PC-9 (cell line): ENCODE data around the gene ERC2. TPM values are rescaled to one million over a fixed set of nuclear protein-coding genes. Genes with fewer than 3 reads are reported as not detected.

Experiments used
- BruUV-seq: library from RNA; stranded (reverse); fragments of 400-500 nt; replicated peaks from 2 replicates; lab custom pipeline; 2021; lab: Mats Ljungman, UMichigan
- CTCF ChIA-PET: fragments of 300-600 bp; sonication (Branson Sonifier 250); formaldehyde crosslinking; loops from one replicate; lab custom pipeline; 2022; ENCODE audit warnings: antibody characterized with exemption; lab: Charles Lee
- POLR2A ChIA-PET: fragments of 300-600 bp; sonication (Branson Sonifier 250); formaldehyde crosslinking; loops from one replicate; lab custom pipeline; 2022; ENCODE audit warnings: antibody characterized with exemption; ENCODE audit not compliant: unreplicated experiment; lab: Charles Lee
- DNase-seq, 2 experiments: peaks; one replicate each; pipeline versions ENCODE4 v3.0.0 to v3.0.0-alpha.2; 2015 to 2022; ENCODE audit warnings: mixed read lengths in 1 of 2
- H2AFZ ChIP-seq: fragments of 200-600 bp; sonication (generic); 2 replicates; pipeline ENCODE4 v1.8.1; 2017; ENCODE audit warnings: antibody characterized with exemption
- H3F3A ChIP-seq: fragments of 200-600 bp; sonication (generic); 2 replicates; pipeline ENCODE4 v1.8.1; 2017; ENCODE audit warnings: antibody characterized with exemption, mild to moderate bottlenecking, low read depth; ENCODE audit not compliant: insufficient read depth
- H3K27ac ChIP-seq: fragments of 200-600 bp; sonication (generic); 2 replicates; pipeline ENCODE4 v1.6.1; 2016; ENCODE audit warnings: mixed run types
- H3K27me3 ChIP-seq: fragments of 200-600 bp; sonication (generic); 2 replicates; pipeline ENCODE4 v1.6.1; 2016; ENCODE audit warnings: low read depth, mixed run types; ENCODE audit not compliant: insufficient read depth
- H3K36me3 ChIP-seq: fragments of 200-600 bp; sonication (generic); 2 replicates; pipeline ENCODE4 v1.6.1; 2016; ENCODE audit warnings: low read depth, mixed run types
- H3K4me1 ChIP-seq: fragments of 200-600 bp; sonication (generic); replicated peaks from 2 replicates; pipeline ENCODE4 v1.6.1; 2016; ENCODE audit warnings: mixed run types; ENCODE audit not compliant: insufficient read depth
- H3K4me2 ChIP-seq: fragments of 200-600 bp; sonication (generic); 2 replicates; pipeline ENCODE4 v1.6.1; 2017; ENCODE audit warnings: mixed run types
- H3K4me3 ChIP-seq: fragments of 200-600 bp; sonication (generic); 2 replicates; pipeline ENCODE4 v1.6.1; 2016; ENCODE audit warnings: mixed run types
- H3K79me2 ChIP-seq: fragments of 200-600 bp; sonication (generic); 2 replicates; pipeline ENCODE4 v1.6.1; 2017; ENCODE audit warnings: low read depth, mixed run types
- H3K9me2 ChIP-seq: fragments of 200-600 bp; sonication (generic); 2 replicates; pipeline ENCODE4 v1.8.1; 2017; ENCODE audit warnings: mild to moderate bottlenecking; ENCODE audit not compliant: insufficient read depth
- H3K9me3 ChIP-seq: fragments of 200-600 bp; sonication (generic); 2 replicates; pipeline ENCODE4 v1.8.1; 2016; ENCODE audit warnings: low read depth; ENCODE audit not compliant: insufficient read depth
- H4K20me1 ChIP-seq: fragments of 200-600 bp; sonication (generic); 2 replicates; pipeline ENCODE4 v1.8.1; 2017; ENCODE audit not compliant: insufficient read depth
- EZH2 ChIP-seq: fragments of 200-600 bp; sonication (generic); IDR thresholded peaks from 2 replicates; pipeline ENCODE4 v1.8.0; 2017; ENCODE audit warnings: antibody characterized with exemption, low read depth
- intact Hi-C: fragments of 100-400 bp; cut with micrococcal nuclease; formaldehyde crosslinking; loops from one replicate; pipeline ENCODE4 v1.10.0; 2022; ENCODE audit not compliant: unreplicated experiment
- total RNA-seq: library from RNA; stranded (reverse); gene quantifications from 2 replicates; pipeline ENCODE4 v1.2.3, GENCODE V29; 2021
- TF ChIP-seq, protein P1 (sequence below): fragments of 200-600 bp; sonication (generic); conservative IDR thresholded peaks from 2 replicates; pipeline ENCODE4 v1.6.1; 2017; ENCODE audit warnings: mixed run types, antibody characterized with exemption, mild to moderate bottlenecking, moderate library complexity

Gene ERC2
- total RNA-seq, 1 experiment from 2014 or later, result 1.4 TPM

DNA sequence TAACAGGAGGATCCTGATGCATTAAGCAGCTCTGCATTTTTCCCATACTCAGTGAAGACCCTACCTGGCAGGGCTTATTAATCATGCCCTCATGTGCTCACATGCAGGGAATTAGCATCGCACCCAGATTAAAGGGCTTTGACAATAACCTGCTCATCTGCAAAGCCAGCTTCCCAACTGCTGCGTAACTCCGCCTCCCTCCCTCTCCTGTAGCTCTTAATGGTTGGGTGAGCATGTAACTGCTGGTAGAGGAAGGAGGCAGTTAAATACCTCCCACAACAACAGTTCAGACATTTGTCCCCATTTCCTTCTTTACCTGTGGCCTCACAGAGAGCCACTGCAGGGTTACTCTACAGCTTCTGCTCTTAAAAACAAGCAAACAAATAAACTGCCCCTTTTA is 777.5 kb downstream of the ERC2 start:
- TF ChIP-seq, protein P1, sequence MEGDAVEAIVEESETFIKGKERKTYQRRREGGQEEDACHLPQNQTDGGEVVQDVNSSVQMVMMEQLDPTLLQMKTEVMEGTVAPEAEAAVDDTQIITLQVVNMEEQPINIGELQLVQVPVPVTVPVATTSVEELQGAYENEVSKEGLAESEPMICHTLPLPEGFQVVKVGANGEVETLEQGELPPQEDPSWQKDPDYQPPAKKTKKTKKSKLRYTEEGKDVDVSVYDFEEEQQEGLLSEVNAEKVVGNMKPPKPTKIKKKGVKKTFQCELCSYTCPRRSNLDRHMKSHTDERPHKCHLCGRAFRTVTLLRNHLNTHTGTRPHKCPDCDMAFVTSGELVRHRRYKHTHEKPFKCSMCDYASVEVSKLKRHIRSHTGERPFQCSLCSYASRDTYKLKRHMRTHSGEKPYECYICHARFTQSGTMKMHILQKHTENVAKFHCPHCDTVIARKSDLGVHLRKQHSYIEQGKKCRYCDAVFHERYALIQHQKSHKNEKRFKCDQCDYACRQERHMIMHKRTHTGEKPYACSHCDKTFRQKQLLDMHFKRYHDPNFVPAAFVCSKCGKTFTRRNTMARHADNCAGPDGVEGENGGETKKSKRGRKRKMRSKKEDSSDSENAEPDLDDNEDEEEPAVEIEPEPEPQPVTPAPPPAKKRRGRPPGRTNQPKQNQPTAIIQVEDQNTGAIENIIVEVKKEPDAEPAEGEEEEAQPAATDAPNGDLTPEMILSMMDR, result no peak
- no peak for TF ChIP-seq EZH2
- no peak overlapping the region for H3K4me3 ChIP-seq
- no TSS peak for BruUV-seq
- H3K9me3 ChIP-seq, result no peaks in the 10 kb centered on the region
- ChIA-PET POLR2A (no interaction called here), CTCF (no interaction called here)
- H3K36me3 ChIP-seq, result no peaks in the 10 kb centered on the region
- peaks cover 10% of the 10 kb centered on the region for H3K4me1 ChIP-seq
- H3K9me2 ChIP-seq, result no peaks in the 10 kb centered on the region
- no peaks in the 10 kb centered on the region for H3K79me2 ChIP-seq
- no peaks in the 10 kb centered on the region for H4K20me1 ChIP-seq
- H3K27ac ChIP-seq, result no peak overlapping the region
- intact Hi-C loops, result no loop called here
- DNase-seq, result no peak
- no peaks in the 10 kb centered on the region for H3F3A ChIP-seq
- no peaks in the 10 kb centered on the region for H3K27me3 ChIP-seq
- H2AFZ ChIP-seq, result no peak overlapping the region
- no peak overlapping the region for H3K4me2 ChIP-seq

DNA sequence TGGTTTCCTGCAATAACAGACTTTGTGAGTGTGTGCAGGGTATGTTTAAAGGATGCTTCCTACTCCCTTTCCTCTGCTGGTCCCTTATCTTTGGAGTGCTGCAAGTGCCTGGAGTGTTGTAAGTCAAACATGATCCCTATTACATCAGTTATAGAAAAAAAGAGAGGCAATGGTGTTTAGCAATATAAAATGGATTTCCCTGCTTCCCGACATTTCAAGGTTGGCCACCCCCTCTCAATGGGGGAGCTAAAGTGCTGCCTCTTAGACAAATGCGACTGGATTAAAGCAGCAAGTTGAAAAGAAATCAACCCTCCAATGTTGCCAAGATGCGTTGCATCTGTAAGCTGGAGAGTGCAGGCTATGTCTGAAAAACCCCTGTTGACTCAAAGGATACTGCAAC is 778.1 kb downstream of the ERC2 start:
- Histone ChIP-seq H4K20me1 (no peaks in the 10 kb centered on the region), H3K79me2 (no peaks in the 10 kb centered on the region), H3K4me1 (peaks cover 10% of the 10 kb centered on the region), H3K9me3 (no peaks in the 10 kb centered on the region), H3K27ac (no peak overlapping the region), H3K4me3 (no peak overlapping the region), H2AFZ (no peak overlapping the region), H3K4me2 (no peak overlapping the region), H3F3A (no peaks in the 10 kb centered on the region), H3K27me3 (no peaks in the 10 kb centered on the region), H3K9me2 (no peaks in the 10 kb centered on the region), H3K36me3 (no peaks in the 10 kb centered on the region)
- intact Hi-C loops, result no loop called here
- ChIA-PET CTCF (no interaction called here), POLR2A (no interaction called here)
- TF ChIP-seq, protein P1, result no peak
- TF ChIP-seq EZH2, result no peak
- no peak for DNase-seq
- no TSS peak for BruUV-seq

DNA sequence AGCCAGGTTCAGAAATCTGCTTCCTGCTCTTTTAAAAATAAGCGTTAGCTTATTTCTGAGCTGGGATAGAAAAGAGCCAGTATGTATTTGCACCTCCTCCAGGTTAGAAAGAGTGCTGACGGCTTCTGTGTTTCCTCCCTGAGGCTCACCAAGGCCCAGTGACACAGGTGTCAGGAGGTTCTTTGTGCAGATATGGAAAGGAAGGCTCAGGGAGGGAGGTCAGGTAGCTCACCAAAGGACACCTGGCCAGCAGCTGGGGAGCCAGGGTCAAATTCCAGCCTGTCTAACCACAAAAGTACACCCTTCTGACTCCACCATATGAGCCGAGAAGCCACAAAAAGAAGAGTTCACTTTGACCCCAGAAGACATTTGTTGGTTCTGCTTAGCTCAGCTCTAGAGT is 780.1 kb downstream of the ERC2 start:
- Histone ChIP-seq H3K9me3 (no peaks in the 10 kb centered on the region), H3F3A (no peaks in the 10 kb centered on the region), H3K27ac (no peak overlapping the region), H2AFZ (no peak overlapping the region), H3K9me2 (no peaks in the 10 kb centered on the region), H4K20me1 (no peaks in the 10 kb centered on the region), H3K4me2 (no peak overlapping the region), H3K27me3 (no peaks in the 10 kb centered on the region), H3K4me3 (no peak overlapping the region), H3K79me2 (no peaks in the 10 kb centered on the region), H3K4me1 (peaks cover 10% of the 10 kb centered on the region), H3K36me3 (no peaks in the 10 kb centered on the region)
- no peak for DNase-seq
- ChIA-PET POLR2A (interaction anchor here (0.6 kb wide), 1 partner anchor 671 kb away, joined by 6 read pairs; no protein-coding TSS in a partner anchor), CTCF (no interaction called here)
- no peak for TF ChIP-seq EZH2
- TF ChIP-seq, protein P1, result no peak
- BruUV-seq, result no TSS peak
- intact Hi-C loops, result no loop called here
